Measurements from ENCODE around the gene MUC6. TPM values are rescaled to one million over a fixed set of nuclear protein-coding genes. Genes with fewer than 3 reads are reported as not detected.

MUC6 gene
- total RNA-seq, 4 donors from 2014 or later = 0.19 TPM; not detected in 3

DNA sequence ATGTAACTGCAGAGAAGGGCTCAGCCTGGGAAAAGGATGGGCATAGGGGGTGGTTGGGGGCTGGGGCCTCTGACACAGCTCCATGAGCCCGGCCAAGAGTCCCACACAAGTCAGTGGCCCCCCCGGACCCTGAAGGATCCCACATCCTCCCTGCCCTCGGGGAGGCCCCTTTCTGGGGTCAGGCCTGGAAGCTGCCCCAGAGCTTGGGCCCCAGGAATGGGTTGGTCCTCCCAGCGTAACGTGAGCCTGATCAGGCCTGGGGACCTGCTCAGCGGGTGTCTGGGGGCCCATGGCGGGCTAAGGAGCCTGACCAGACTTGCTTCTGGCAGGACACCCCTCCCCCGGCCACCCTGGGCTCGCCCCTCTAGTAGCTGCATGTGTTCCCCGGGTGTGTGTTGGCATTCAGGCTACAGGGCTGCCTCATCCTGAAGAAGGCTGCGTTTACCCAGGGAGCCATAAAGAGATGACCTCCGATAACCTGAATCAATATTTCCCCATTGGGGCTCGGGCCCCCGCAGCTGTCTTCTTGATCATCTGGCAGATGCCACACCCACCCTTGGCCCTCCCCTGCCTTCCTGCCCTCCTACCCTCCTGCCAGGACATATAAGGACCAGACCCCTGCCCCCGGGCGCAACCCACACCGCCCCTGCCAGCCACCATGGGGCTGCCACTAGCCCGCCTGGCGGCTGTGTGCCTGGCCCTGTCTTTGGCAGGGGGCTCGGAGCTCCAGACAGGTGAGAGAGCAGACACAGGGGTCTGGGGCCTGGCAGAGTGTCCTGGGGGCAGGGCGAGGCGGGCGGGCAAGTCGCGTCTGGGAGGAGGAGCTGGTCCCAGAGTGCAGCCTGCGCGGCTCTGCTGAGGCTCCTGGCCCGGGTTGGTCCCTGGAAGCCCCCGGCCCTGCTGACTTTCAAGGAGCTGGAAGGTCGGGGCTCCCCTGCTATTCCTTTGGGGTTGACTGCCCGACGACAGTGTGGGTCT, 38.0 kb upstream of the MUC6 start, which contains the start of gene MUC2:
Gene MUC2 (plus strand): TSS at position 631 of the 978 bp plus-strand sequence.
- Histone ChIP-seq H3K27ac (no peak within 1 kb of the TSS), H3K9me3 (no peaks in the 10 kb centered on the region), H3K4me1 (peaks cover 15 to 26% (median 16%) of the 10 kb centered on the region in 3 donors), H3K27me3 (peaks cover 0 to 58% (median 0%) of the 10 kb centered on the region in 4 donors), H3K36me3 (no peaks in the 10 kb centered on the region), H3K4me3 (no peak within 1 kb of the TSS)
- WGBS, 2 donors = 71 to 75% methylated on average over 3 to 12 of the region's 32 CpGs
- no peak for DNase-seq
- TF ChIP-seq, protein P1, sequence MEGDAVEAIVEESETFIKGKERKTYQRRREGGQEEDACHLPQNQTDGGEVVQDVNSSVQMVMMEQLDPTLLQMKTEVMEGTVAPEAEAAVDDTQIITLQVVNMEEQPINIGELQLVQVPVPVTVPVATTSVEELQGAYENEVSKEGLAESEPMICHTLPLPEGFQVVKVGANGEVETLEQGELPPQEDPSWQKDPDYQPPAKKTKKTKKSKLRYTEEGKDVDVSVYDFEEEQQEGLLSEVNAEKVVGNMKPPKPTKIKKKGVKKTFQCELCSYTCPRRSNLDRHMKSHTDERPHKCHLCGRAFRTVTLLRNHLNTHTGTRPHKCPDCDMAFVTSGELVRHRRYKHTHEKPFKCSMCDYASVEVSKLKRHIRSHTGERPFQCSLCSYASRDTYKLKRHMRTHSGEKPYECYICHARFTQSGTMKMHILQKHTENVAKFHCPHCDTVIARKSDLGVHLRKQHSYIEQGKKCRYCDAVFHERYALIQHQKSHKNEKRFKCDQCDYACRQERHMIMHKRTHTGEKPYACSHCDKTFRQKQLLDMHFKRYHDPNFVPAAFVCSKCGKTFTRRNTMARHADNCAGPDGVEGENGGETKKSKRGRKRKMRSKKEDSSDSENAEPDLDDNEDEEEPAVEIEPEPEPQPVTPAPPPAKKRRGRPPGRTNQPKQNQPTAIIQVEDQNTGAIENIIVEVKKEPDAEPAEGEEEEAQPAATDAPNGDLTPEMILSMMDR (IDR thresholded peaks at IDR 0.05) = no peak
- no peak for TF ChIP-seq POLR2A (IDR thresholded peaks at IDR 0.05)
- intact Hi-C loops (cut with DNase I) = no loop called here

GRCh38 chr11:1073851-1074243, 37.3 kb upstream of the MUC6 start:
- H3K4me3 ChIP-seq = no peak overlapping the region
- no peaks in the 10 kb centered on the region for H3K9me3 ChIP-seq
- peaks cover 0 to 58% (median 0%) of the 10 kb centered on the region in 4 donors for H3K27me3 ChIP-seq
- peaks cover 15 to 26% (median 16%) of the 10 kb centered on the region in 3 donors for H3K4me1 ChIP-seq
- 40% methylated on average over 1 of the region's 11 CpGs; no CpG with 5 or more reads in 1 of the 2 donors for WGBS, 2 donors
- intact Hi-C loops (cut with DNase I) = no loop called here
- DNase-seq = no peak
- TF ChIP-seq POLR2A (IDR thresholded peaks at IDR 0.05) = no peak
- TF ChIP-seq, protein P1 (IDR thresholded peaks at IDR 0.05) = no peak
- no peak overlapping the region for H3K27ac ChIP-seq
- no peaks in the 10 kb centered on the region for H3K36me3 ChIP-seq

DNA sequence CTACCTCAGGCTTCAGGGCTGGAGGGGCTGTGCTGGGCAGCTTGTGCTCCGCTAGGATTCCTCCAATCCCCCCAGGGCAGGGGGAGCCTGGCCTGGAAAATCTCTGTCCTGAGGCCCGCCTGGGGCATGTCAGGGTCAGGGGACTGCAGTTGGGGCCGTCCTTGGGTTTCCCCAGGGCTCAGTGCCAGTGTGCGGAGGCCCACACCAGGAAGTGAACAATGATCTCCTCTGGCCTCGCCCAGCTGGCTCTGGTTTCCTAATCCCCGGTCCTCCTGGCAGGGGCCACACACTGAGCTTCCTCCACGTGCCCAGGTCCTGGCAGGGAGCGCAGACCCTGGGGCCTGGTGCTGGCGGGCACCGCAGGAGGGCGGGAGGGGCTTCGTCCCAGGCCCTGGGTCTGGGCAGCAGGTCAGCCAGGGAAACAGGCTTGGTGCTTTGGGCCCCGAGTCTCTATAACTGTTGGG, 36.8 kb upstream of the MUC6 start:
- WGBS, 2 donors = 35% methylated on average over 2 of the region's 13 CpGs; no CpG with 5 or more reads in 1 of the 2 donors
- TF ChIP-seq POLR2A (IDR thresholded peaks at IDR 0.05) = no peak
- TF ChIP-seq, protein P1 (IDR thresholded peaks at IDR 0.05) = no peak
- H3K9me3 ChIP-seq = no peaks in the 10 kb centered on the region
- DNase-seq = no peak
- H3K27me3 ChIP-seq = peaks cover 0 to 60% (median 0%) of the 10 kb centered on the region in 4 donors
- no peak overlapping the region for H3K4me3 ChIP-seq
- intact Hi-C loops (cut with DNase I) = no loop called here
- H3K4me1 ChIP-seq = peaks cover 15 to 26% (median 16%) of the 10 kb centered on the region in 3 donors
- H3K27ac ChIP-seq = no peak overlapping the region
- no peaks in the 10 kb centered on the region for H3K36me3 ChIP-seq

- TF ChIP-seq, protein P1 (IDR thresholded peaks at IDR 0.05) = no peak
- no peak for TF ChIP-seq POLR2A (IDR thresholded peaks at IDR 0.05)
- no peak overlapping the region for H3K4me3 ChIP-seq
- 60% methylated on average over 1 of the region's 9 CpGs; no CpG with 5 or more reads in 1 of the 2 donors for WGBS, 2 donors
- no peak overlapping the region for H3K27ac ChIP-seq
- intact Hi-C loops (cut with DNase I) = no loop called here
- H3K9me3 ChIP-seq = no peaks in the 10 kb centered on the region
- H3K27me3 ChIP-seq = peaks cover 0 to 65% (median 0%) of the 10 kb centered on the region in 4 donors
- no peak for DNase-seq
- peaks cover 15 to 26% (median 16%) of the 10 kb centered on the region in 3 donors for H3K4me1 ChIP-seq
- no peaks in the 10 kb centered on the region for H3K36me3 ChIP-seq
Observed at GRCh38 chr11:1072821-1073231, 36.3 kb upstream of the MUC6 start.
